Measurements from ENCODE around the gene FBN1.

Gene FBN1

GRCh38 chr15:48365575-48365974, 279.9 kb downstream of the FBN1 start:
- no peak overlapping the region for H3K4me3 ChIP-seq (replicated peaks; ENCODE audit: low read depth, low read length)
- TF ChIP-seq, protein P1, sequence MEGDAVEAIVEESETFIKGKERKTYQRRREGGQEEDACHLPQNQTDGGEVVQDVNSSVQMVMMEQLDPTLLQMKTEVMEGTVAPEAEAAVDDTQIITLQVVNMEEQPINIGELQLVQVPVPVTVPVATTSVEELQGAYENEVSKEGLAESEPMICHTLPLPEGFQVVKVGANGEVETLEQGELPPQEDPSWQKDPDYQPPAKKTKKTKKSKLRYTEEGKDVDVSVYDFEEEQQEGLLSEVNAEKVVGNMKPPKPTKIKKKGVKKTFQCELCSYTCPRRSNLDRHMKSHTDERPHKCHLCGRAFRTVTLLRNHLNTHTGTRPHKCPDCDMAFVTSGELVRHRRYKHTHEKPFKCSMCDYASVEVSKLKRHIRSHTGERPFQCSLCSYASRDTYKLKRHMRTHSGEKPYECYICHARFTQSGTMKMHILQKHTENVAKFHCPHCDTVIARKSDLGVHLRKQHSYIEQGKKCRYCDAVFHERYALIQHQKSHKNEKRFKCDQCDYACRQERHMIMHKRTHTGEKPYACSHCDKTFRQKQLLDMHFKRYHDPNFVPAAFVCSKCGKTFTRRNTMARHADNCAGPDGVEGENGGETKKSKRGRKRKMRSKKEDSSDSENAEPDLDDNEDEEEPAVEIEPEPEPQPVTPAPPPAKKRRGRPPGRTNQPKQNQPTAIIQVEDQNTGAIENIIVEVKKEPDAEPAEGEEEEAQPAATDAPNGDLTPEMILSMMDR (IDR thresholded peaks at IDR 0.05; ENCODE audit: low read length, missing control alignments) = no peak
- DNase-seq (ENCODE audit: low read depth) = no peak

DNA sequence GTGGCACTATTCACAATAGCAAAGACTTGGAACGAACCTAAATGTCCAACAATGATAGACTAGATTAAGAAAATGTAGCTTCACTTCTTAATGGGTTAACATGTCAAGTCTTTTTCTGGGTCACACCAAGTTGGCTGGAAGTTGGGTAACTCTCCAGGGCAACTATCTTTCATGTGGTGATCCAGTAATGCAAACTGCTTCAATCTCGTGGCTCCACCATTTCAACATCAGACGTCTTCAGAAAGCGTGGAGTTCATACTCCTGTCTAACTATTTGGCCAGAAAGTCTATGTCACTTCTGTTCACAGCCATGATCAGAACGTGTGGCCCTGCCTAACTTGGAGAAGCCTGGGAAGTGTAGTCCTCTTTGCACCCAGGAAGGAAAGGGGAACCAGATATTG, 282.0 kb downstream of the FBN1 start:
- H3K4me3 ChIP-seq (replicated peaks; ENCODE audit: low read depth, low read length) = no peak overlapping the region
- DNase-seq (ENCODE audit: low read depth) = no peak
- TF ChIP-seq, protein P1 (IDR thresholded peaks at IDR 0.05; ENCODE audit: low read length, missing control alignments) = no peak

- H3K4me3 ChIP-seq (replicated peaks; ENCODE audit: low read depth, low read length) = no peak overlapping the region
- TF ChIP-seq, protein P1 (IDR thresholded peaks at IDR 0.05; ENCODE audit: low read length, missing control alignments) = no peak
- DNase-seq (ENCODE audit: low read depth) = no peak
These were observed 283.8 kb downstream of the FBN1 start for GRCh38 chr15:48361685-48362084.

DNA sequence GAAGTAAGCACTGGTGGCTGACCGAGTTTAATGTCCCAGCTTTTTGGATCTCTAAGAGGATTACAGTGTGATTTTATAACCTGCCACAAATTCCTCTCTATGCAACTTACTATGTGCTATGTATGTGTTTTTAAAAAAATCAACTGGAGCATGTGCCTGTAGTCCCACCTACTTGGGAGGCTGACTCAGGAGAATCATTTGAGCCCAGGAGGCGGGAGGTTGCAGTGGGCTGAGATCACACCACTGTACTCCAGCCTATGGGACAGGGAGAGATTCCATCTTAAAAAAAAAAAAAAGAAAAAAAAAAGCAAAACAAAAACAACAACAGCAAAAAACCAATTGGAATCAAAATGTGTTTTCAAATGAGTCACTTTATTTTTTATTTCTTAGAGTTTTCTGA, 284.7 kb downstream of the FBN1 start:
- TF ChIP-seq, protein P1 (IDR thresholded peaks at IDR 0.05; ENCODE audit: low read length, missing control alignments) = no peak
- peak; percentile 47 for DNase-seq (ENCODE audit: low read depth)
- H3K4me3 ChIP-seq (replicated peaks; ENCODE audit: low read depth, low read length) = no peak overlapping the region

Data from fibroblast of pulmonary artery (primary cell).